Measurements from ENCODE around the gene PPP6R2.
"Not testable (repeated sequence)": the region's sequence is repeated elsewhere in the genome, so short reads cannot be mapped to it uniquely, and the experiment has no call there.

PPP6R2 gene

GRCh38 chr22:50396751-50397370 is 53.7 kb downstream of the PPP6R2 start (continued):
- TF ChIP-seq KLF17 (tag by site-specific recombination; IDR thresholded peaks at IDR 0.05) (peak; percentile 52; the same call in 1 of the 2 replicates), GLIS2 (tag by site-specific recombination; IDR thresholded peaks at IDR 0.05) (no peak), ZNF558 (tag by site-specific recombination; IDR thresholded peaks at IDR 0.05) (no peak), ZNF341 (tag by site-specific recombination; IDR thresholded peaks at IDR 0.05; ENCODE audit: low read depth) (0 out of 2 replicates have a peak, but pooled peaks have one; percentile 38), SP7 (tag by site-specific recombination; IDR thresholded peaks at IDR 0.05) (0 out of 2 replicates have a peak, but pooled peaks have one; percentile 38), ZNF133 (tag by site-specific recombination; IDR thresholded peaks at IDR 0.05) (no peak), ZBTB11 (tag by site-specific recombination; conservative IDR thresholded peaks at IDR 0.05; ENCODE audit: low read depth) (no peak), PATZ1 (tag by site-specific recombination; IDR thresholded peaks at IDR 0.05) (peak; percentile 76), ZNF398 (tag by site-specific recombination; IDR thresholded peaks at IDR 0.05) (peak; percentile 50), HOXA7 (CRISPR knock-in tag; IDR thresholded peaks at IDR 0.05; ENCODE audit: borderline replicate concordance) (no peak)

- Histone ChIP-seq H3K4me1 (ENCODE audit: control insufficient read depth, insufficient read depth, low read length) (peaks cover 13% of the 10 kb centered on the region), H3K36me3 (ENCODE audit: control insufficient read depth in 2 of 2, insufficient read depth in 1 of 2, low read length in 2 of 2) (peaks cover 23 to 48% of the 10 kb centered on the region in 2 experiments; a peak in 2 of 3 replicates)
- ChIA-PET POLR2A (interaction anchor here (0.6 kb wide), 1 partner anchor 8 kb away, joined by 3 read pairs; no protein-coding TSS in a partner anchor), CTCF (interaction anchor here (0.9 kb wide), 2 partner anchors 11 to 99 kb away, joined by 3 to 5 read pairs; no protein-coding TSS in a partner anchor)
- not testable (repeated sequence) for H3K9me3 ChIP-seq (ENCODE audit: control insufficient read depth, insufficient read depth, low read depth, low read length); H3K4me3 ChIP-seq (ENCODE audit: low read depth, low read length); H3K27ac ChIP-seq (ENCODE audit: extremely low read depth, low read depth, low read length)
Measured at GRCh38 chr22:50397371-50398060, 54.4 kb downstream of the PPP6R2 start.
